GM18502 (cell line): ENCODE measurements around the gene SLC25A42.
"Not testable (repeated sequence)": the region's sequence is repeated elsewhere in the genome, so short reads cannot be mapped to it uniquely, and the experiment has no call there.

Experiments used
- ATAC-seq: cut with Tn5 transposase; IDR thresholded peaks from one replicate; pipeline ENCODE4 v1.9.1; 2021; ENCODE audit warnings: mild to moderate bottlenecking; ENCODE audit not compliant: unreplicated experiment, poor library complexity

Gene SLC25A42, protein sequence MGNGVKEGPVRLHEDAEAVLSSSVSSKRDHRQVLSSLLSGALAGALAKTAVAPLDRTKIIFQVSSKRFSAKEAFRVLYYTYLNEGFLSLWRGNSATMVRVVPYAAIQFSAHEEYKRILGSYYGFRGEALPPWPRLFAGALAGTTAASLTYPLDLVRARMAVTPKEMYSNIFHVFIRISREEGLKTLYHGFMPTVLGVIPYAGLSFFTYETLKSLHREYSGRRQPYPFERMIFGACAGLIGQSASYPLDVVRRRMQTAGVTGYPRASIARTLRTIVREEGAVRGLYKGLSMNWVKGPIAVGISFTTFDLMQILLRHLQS

DNA sequence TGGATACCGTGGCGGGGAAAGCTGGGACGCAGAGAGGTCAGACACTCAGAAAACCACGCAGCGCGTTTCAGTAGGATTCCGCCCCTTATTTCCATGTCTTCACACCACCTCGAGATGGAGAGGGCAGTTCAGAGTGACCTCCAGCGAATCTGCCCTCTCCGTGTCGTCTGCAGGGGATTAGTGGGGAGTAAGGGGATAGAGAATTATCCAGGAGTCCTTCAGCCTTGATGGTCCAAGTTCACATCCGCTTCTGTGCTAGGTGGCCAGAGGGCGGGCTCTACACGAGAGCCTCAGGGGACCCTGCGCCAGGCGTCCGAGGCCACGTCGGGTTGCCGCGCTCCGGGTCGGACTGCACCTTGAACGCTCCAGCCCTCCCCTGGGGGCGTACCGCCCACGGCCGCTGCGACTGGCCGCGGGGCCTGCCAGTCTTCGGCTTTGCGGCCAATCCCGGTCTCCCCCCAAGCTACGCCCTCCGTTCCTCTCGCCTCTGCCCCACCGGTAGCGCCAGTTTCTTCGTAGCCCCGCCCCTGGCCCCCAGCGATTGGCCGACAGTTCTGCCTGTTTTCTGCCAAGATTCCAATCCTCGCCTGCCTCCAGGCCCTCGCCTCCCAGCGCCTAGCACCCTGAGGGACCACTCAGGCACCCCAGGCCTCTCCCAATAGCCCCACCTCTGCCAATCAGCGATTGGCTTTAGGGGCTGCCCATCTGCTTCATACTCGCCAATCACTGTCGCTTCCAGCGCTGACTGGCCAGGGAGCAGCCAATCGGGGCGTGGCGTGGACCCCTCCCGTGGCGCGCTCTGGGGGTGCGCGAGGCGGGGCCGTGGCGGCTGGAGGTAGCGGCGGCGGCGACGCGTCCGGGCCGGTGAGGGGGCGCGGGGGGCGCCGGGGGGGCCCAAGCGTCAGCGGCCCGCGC, at the start of gene SLC25A42:
Gene SLC25A42, plus strand, starts transcription at position 812 of the 915 bp plus-strand sequence. CDS start 32,131 bp downstream, outside the sequence.
- ATAC-seq: peak; percentile 92

- ATAC-seq: no peak
Measured at GRCh38 chr19:19021115-19021514, 42.7 kb upstream of the SLC25A42 start.

DNA sequence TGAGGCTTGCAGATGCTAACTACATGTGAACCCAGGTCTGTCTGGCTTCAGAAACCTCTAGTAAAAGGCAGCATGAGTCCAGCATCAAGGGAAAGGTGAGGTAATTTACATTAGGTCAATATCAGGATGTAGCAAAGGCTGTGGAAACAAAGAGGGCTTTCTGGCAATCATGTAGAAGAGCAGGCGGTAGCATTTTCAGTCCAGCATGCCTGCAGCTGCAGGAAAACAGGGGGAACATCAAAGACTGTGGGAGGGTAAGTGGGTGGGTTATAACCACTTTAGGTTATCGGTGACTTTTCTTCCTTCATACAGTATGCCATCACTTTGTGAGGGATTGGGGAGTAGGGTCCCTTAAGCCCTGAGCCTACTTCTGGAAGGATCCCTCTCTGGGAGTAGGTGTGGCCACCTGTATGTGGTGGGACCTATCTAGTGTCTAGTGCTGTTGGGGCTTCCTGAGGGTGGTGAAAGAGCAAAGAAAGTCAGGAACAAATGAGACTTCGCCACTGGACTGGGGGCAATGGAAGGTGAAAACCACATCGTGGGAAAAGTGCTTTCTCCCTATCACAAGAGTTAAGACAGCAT, 41.3 kb upstream of the SLC25A42 start:
- no peak for ATAC-seq

DNA sequence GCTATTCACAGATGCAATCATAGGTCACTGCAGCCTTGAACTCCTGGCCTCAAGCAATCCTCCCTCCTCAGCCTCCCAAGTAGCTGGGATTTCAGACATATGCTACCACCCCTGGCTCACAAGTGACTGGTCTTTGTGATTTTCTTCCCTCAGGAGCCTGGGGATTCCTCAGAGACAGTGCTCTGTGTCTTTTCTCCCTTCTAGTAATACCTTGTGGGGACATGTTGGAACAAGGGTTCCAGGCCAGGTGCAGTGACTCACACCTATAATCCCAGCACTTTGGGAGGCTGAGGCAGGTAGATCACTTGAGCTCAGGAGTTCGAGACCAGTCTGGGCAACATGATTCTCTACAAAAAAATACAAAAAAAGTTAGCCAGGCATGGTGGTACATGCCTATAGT, 40.4 kb upstream of the SLC25A42 start:
- ATAC-seq: not testable (repeated sequence)

DNA sequence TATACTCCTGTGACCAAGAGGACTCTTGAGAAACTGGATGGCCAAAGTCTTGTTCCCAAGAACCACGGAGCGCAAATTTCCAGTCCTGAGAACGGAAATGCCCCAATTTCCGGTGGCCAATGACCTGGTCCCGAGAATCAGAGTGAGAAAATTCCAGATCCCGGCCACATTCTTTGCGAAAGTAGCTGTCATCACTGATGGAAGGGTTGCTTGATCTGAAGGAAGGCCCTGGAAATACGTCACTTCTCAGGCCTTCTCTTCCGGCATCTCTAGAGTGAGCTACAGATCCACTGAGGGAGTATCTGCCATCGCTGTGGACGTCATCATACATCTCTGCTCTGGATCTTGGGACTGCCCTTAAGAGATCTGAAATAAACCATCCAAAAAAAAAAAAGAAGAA, 37.9 kb upstream of the SLC25A42 start:
- ATAC-seq: no peak

DNA sequence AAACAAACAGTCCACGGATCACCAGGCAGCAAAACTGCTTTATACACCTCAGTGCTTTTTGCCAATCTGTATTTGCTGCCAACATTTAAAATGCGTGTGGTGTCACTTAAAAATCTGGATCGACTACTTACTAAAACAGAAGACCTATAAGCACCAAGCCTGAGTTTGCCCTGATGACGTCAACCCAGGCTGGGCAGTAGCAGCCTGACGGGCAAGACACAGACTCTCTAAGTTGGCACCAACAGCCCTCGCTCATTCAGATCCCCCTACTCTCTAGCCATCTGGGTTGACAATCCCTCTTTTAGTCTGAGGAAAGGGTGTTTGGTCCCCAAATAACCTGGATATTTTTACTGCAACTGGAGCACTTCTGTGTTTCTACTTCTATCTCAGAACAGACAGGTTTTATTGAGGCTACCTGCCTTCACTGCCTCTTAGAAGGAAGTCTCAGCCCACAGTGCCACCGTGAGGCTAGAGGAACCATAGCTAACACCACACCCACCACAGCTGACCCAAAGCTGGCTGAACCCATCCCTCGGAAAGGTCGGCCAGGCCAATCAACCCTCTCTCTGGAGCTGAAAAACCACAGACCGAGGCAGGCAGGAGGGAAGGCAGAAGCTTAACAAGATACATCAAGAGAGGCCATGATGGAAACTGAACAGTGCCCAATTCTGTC, 37.4 kb upstream of the SLC25A42 start:
- no peak for ATAC-seq

DNA sequence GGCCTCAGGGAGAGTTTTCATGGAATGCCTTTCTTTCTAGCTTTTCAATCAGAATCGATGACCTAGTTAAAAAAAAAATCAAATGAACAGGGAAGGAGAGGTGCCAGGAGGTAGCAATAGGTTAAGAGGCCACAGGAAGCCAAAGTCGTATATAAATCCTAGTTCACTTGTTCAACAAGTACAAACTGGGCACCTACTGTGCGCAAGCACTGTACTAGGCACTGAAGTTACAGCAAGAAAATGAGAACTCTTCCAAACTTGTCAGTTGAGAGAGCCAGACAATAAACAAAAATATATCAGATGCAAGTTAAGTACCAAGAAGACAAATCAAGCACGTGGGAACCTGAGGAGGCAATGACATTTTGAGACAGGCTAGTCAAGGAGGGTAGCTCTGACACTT, 36.6 kb upstream of the SLC25A42 start:
- ATAC-seq: no peak

DNA sequence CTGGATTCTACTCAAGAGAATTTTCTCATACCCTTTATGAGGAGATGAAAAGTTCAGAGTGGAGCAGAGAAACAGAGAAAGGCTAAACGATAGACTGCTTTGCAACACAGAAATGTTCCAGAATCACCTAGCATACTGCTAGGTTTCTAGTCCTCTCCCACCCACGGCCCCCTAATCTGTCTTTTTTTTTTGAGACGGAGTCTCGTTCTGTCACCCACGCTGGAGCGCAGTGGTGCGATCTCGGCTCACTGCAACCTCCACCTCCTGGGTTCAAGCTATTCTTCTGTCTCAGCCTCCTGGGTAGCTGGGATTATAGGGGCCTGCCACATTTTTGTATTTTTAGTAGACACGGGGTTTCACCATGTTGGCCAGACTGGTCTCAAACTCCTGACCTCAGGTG, 35.3 kb upstream of the SLC25A42 start:
- ATAC-seq: no peak

DNA sequence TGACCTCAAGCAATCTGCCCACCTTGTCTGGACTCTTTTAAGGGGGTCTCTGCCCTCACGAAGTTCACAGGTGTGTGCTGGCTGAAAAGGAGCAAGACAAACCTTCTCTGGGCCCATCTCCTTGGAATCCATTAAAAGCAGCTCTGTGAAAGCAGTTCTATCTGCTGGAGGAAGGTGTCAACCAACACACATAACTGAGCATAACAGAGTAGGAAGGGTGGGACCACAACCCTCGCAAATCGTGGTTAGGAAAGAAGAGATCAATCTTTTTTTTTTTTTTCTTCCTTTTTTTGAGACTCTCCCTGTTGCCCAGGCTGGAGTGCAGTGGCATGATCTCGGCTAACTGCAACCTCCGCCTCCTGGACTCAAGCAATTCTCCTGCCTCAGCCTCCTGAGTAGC, 31.9 kb upstream of the SLC25A42 start:
- ATAC-seq: no peak

GRCh38 chr19:19032420-19033175, 31.2 kb upstream of the SLC25A42 start:
- peak; percentile 39 for ATAC-seq

- ATAC-seq: no peak
Measured at GRCh38 chr19:19033176-19033425, 30.7 kb upstream of the SLC25A42 start.

- peak; percentile 74 for ATAC-seq
Measured at GRCh38 chr19:19033426-19034203, 30.2 kb upstream of the SLC25A42 start, which contains the start of the genes ARMC6 and SUGP2. Gene ARMC6 (plus strand): TSS chr19:19033603. CDS start chr19:19034210, 607 bp downstream. Gene SUGP2 (minus strand): TSS chr19:19033517. CDS start chr19:19031071, 2,446 bp downstream.

- peak; percentile 47 for ATAC-seq
Measured at GRCh38 chr19:19034204-19034624, 29.6 kb upstream of the SLC25A42 start.

DNA sequence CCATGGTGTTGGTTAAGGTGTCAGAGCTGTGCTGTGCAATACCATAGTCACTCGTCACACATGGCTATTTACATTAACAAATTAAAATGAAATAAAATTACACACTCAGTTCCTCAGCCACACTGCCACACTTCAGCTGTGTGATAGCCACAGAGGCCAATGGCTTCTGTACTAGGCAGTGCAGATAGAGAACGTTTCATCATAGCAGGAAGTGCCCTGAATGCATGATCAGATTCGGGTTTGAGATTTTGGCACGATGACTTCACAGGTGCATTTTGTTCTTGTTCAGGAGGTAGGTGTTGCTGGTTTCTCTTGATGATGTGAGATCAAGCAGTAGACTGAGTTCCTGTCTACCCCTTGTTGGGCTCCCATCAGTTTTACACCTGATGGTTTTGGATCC, 23.9 kb upstream of the SLC25A42 start:
- no peak for ATAC-seq

DNA sequence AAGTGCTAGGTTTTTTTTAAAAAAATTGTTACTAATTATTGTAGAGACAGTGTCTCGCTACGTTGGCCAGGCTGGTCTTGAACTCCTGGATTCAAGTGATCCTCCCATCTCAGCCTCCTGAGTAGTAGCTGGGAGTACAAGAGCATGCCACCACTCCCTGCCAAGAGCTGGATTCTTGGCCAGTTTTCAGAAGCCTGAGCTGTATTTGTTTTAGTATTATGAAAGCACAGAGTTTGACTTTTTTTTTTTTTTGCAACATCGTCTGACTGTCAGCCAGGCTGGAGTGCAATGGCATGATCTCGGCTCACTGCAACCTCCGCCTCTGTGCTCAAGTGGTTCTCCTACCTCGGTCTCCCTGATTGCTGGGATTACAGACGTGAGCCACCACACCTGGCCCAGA, 23.4 kb upstream of the SLC25A42 start:
- ATAC-seq: no peak

GRCh38 chr19:19042732-19043280, 21.0 kb upstream of the SLC25A42 start:
- no peak for ATAC-seq

GRCh38 chr19:19043481-19043880, 20.3 kb upstream of the SLC25A42 start:
- ATAC-seq: no peak

DNA sequence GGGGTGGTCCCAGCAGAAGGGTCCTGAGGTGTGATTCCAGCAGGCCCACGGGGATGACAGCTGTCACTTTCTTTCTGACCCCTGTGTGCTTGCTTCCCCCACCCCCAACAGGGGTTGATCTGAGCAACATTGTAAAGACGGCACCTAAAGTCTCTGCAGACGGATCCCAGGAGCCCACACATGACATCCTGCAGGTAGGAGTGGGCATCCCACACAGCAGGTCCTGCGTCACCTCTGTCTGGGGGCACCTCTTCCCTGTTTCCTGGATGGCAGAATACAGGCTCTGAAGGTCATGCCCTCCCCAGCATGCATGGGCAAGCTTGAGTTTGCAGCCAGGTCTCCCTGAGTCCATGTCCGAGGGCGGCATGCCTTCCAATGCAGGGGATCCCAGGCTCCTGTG, 19.9 kb upstream of the SLC25A42 start:
- no peak for ATAC-seq

GRCh38 chr19:19049406-19049805, 14.4 kb upstream of the SLC25A42 start:
- ATAC-seq: no peak
